CD4-positive, alpha-beta T cell treated with Interleukin-10 for 1 hour (primary cell): ENCODE results near the gene ARSJ.
"Not testable (repeated sequence)": the region's sequence is repeated elsewhere in the genome, so short reads cannot be mapped to it uniquely, and the experiment has no call there.

Experiments used
- DNase-seq: peaks from one replicate; pipeline ENCODE4 v3.0.0-alpha.2; 2020

Gene ARSJ

DNA sequence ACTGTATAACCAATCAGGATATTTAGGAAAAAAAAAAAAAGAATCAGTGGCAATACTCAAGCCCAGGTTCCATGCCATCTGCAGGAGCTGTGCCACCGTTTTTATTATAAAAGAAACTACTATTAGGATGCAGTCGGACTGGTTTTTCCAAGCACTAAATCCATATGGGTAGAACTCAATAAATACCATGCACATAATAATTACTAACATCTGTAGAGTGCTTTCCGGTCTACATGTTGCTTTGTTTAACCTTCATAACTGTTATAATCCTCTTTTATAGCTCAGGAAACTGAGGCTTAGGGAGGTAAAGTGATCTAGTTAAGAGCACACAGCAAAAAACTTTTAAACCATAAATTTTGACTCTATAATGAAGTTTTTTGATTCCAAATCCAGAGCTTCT is 24.0 kb downstream of the ARSJ start:
- no peak for DNase-seq

DNA sequence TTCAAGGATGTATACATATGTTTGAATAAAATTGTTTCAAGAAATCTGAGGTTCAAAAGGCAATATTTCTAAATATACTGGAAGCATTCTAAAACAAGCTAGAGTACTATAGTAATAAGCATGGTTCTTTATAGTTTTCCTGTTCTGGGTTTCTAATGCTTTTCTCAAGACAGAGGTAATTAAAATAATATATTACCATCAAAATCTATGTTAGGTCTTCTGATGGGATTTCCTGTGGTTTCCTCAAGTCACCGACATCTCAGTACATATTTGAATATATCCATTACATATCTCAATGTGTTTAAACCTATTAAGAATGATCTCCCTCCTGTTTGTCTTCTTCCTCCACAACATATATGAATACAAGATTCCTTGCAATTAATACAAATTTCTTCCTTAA is 25.6 kb downstream of the ARSJ start:
- no peak for DNase-seq

DNA sequence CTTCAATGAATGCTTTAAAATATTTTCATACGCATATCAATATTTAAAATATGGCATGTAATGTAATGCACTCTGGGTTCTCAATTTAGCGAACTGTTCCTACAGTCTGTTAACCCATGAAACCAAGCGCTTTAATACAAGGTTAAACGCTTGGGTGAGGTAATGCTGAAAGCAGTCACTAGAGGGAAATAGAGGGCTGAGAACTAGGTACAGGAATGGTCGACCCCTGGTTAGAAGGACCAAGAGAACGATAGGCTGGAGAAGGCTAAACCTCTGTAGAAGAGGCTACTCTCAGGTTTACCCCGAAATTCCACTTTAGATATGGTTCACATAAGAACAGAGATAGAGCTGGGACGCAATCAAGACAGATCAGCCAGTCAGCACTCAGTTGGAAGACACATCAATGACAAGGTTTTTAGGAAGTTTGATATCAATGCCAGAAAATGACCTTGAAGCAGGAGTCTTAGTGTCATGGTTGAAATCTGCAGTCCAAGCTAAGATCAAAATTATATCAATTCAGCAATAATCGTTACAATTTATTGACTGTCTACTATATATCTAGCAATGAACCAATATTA is 26.9 kb downstream of the ARSJ start:
- DNase-seq: peak; percentile 41

DNA sequence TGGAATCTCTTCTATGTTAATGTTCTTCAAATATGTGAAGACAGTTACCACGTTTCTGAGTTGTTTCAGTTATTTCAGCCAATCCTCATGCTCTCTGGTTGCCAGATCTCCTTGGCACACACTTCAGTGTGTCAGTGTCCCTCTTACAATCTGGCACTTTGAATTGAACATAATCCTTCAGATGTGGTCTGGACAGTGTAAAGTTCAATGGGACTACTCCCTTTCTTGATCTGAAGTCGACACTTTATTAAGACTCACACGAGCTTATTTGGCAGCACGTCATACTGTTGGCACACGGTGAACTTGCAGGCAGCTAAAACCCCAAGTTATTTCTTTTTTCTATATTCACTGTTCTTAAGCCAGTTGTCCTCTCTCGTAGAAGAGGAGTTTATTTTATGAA is 28.2 kb downstream of the ARSJ start:
- DNase-seq: no peak

DNA sequence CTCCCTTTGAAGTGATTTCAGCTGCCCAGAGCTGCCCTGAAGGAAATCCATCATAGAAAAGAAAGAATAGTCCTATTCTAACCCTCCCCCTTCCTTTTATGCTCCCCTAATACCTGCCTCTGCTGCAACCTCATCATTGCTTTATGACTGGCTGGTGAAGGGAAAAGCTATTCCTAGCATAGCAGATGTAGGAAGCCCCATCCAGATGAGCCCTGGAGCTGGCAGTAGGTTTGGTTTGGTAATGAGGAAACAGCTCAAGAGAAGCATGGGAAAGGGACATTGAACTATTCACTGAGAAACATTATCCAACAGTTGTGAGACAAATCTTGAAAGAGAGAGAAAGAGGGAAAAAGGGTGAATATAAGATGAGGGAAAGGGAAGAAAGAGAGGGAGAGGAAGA is 29.2 kb downstream of the ARSJ start:
- no peak for DNase-seq

- no peak for DNase-seq
Observed at GRCh38 chr4:113947484-113947883, 32.0 kb downstream of the ARSJ start.

DNA sequence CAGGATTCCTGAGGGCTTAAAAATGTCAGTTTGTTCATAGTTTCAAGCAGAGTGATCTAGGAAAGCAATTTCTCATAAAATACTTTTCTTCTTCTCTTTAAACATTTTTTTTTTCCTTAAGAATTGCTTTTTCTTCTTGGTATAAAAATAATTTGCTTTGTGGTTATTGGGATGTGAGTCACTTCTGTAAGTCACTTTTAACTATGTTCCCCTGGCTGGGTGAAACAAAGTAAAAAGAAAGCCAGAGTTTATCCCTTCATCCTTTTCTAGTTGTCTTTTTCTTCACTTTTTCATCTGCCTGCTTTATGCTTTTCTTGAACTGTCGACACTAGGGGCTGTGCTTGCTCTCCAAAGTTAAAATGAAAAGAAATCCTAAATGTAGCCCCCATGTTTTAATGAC is 33.5 kb downstream of the ARSJ start:
- no peak for DNase-seq

DNA sequence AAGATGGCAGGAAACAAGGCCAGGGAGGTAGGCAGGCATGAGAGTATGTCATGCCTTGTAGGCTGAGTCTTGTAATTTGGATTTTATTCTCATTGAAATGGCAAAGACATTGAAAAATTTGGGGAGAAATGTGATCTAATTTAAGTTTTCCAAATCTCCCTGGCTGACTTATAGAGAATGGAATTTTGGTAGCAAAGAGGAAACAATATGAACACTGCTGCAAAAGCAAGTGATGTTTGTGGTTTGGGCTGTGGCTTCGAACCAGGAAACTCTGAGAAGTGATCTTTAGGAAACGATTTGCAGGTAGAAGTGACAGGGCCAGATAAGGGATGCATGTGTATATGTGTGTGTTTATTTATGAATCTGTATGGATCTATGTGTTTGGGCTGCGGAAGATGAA is 35.6 kb downstream of the ARSJ start:
- DNase-seq: peak; percentile 15

- DNase-seq: no peak
Observed at GRCh38 chr4:113943085-113943484, 36.4 kb downstream of the ARSJ start.

DNA sequence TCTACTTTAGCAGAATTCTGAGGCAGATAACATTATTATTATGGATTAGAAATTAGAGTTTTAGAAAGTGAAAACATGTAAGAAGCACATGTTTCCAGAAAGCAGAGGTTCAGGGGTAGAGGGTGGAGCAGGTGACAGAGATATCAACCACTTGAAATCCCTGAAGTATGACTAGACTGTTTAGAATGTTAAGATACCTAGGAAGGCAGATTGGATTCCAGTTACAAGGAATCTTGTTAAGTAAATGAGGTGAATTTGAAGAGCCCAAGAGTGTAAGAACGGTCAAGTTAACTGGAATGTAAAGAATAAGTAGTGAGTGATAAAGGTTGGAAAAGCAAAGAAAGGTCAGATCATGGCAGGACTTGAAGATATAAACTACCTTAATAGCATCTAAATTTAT is 37.6 kb downstream of the ARSJ start:
- no peak for DNase-seq

DNA sequence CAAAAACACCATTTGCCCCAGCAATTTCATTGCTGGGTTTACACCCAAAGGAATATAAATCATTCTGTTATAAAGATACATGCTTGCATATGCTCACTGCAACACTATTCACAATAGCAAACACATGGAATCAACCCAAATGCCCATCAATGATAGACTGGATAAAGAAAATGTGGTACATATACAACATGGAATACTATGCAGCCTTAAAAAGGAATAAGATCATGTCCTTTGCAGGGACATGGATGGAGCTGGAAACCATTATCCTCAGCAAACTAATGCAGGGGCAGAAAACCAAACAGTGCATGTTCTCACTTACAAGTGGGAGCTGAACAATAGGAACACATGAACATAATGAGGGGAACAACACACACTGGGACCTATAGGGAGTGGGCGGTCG is 39.3 kb downstream of the ARSJ start:
- DNase-seq: not testable (repeated sequence)

DNA sequence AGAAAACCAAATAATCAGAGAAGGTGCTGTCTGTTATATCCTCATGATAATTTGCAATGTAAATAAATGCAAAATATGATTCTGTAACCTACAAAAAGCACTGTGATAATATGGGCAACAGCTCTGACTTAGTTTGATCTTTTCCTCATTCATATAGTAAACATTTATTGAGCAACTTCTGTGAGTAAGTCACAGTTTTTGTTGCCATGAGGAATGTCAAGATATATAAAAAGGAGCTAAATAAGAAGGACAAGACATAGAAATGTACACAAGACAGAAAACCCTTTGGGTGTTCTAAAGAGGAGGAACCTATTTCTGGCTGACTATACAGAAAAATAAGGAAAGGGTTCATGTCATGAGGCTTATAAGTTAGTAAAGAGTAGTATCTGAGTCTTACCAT is 44.3 kb downstream of the ARSJ start:
- no peak for DNase-seq

- DNase-seq: not testable (repeated sequence)
Observed at GRCh38 chr4:113924706-113925105, 54.7 kb downstream of the ARSJ start.

DNA sequence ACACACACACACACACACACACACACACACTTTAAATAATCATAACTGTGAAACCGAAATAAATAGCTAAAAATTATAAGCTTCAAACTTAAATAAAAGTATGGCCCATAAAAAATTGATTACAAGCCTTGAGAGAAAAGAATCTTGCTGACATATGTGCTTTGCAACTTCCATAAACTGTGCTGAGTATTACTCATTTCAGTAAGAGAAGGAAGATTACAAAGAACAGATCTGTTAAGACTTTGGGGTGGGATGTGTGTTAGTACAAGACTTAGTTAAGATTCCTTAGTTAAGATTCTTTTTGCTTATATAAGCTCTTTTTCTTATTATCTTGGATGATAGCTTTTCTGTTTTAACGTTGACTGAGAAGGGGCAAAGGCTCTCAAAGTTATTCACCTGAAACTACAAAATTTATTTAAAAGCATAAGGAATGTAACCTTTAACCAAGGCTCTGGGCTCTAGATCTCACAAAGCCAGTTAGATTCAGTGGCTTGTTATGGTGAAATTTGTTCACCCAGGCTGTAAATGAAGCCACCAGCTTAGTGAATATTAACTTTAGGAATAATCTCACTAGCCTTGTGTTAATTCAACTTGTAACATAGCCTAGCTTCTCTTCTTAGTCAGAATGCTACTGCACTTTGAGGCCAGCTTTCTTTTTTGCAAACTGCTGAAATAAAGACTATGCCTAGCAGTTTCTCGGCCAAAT is 58.2 kb downstream of the ARSJ start:
- DNase-seq: no peak

DNA sequence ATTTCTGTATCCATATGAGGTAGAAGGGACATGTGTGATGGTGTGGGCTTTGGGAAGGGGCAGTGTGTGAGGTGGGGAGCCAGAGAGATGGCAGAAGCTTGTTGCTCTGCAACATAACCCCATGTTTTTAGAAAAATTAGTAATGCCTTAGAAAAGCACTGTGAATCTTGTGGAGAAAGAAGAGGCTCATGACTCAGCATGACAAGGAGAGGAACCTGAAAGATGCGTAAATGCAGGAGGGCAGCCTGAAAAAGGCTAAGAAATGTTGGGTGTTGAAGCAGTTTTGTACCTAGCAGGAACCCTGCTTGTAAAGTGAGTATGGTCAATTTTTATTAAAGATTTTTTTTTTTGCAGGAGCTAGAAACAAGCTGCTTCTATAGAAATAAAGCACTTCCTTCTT is 59.8 kb downstream of the ARSJ start:
- DNase-seq: no peak

DNA sequence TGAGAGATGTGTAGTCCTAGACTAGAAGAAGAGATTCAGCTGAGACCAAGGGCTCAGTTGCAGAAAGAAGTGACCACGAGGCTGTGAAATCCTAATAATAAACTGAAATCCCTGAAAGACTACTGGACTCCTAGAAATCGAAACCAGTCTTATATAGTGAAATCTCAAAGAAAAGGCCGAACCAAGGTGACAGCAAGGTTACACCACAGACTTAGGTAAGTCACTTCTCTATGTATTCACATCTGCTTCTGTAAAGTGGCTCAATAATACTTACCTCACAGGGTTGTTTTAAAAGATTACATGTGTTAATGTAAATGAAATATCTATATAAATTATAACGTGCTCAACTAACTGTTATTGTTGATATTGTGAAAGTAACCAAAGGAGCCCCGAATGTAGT is 60.3 kb downstream of the ARSJ start:
- no peak for DNase-seq

- DNase-seq: peak; percentile 35
Observed at GRCh38 chr4:113908829-113909228, 70.6 kb downstream of the ARSJ start.

DNA sequence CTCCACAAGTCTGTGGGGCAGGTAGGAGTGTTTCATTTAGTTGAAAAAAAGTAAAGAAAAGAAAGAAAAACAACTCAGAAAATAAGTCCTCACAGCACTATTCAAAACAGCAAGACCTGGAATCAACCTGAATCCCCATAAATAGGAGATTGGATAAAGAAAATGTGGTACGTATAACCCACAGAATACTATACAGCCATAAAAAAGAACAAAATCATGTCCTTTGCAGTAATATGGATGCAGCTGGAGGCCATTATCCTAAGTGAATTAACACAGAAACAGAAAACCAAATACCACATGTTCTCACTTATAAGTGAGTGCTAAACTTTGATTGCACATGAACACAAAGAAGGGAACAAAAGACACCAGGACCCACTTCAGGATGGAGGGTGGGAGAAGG is 71.9 kb downstream of the ARSJ start:
- DNase-seq: no peak

- no peak for DNase-seq
Observed at GRCh38 chr4:113905301-113905700, 74.1 kb downstream of the ARSJ start.

DNA sequence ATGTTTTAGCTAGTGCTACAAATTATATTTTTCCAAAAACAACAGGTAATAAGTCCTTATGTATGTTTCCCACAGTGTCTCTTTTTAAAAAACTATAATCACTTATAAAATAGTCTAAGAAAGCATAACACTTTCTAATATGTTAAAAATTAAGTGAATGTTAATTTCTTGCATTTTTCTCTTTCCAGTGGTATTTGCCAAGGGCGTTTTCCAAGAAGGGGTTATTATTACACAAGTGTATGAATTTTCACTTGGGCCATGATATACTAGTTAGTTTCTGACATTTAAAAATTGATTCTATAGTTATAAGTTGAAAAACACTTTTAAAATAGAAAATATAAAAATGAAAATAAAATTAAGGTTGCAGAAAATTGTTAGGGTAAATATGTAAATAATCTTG is 74.6 kb downstream of the ARSJ start:
- DNase-seq: no peak

- peak; percentile 81 for DNase-seq
Observed at GRCh38 chr4:113901994-113902787, 77.3 kb downstream of the ARSJ start.

GRCh38 chr4:113899271-113900070 is 80.0 kb downstream of the ARSJ start:
- DNase-seq: peak; percentile 64

- DNase-seq: no peak
Observed at GRCh38 chr4:113893546-113893945, 85.9 kb downstream of the ARSJ start.
